Coronary artery (tissue), 2 donors: ENCODE results near the gene SASH1.

ENCODE experiments used
- DNase-seq: peaks from one replicate; pipeline ENCODE4 v3.0.0-alpha.2; 2017; ENCODE audit warnings: low spot score
- H3K27ac ChIP-seq, 2 donors: fragments of 200-600 bp; sonication (generic); one replicate each; pipeline ENCODE4 v1.5.1; 2016 to 2019
- H3K4me3 ChIP-seq: fragments of 200-600 bp; sonication (generic); 2 replicates; pipeline ENCODE4 v1.5.1; 2016; ENCODE audit warnings: mild to moderate bottlenecking, moderate library complexity
- TF ChIP-seq, protein P1 (sequence below): fragments of 200-600 bp; sonication (generic); IDR thresholded peaks from one replicate; pipeline ENCODE4 v1.5.1; 2019; ENCODE audit warnings: antibody characterized with exemption

The SASH1 gene

DNA sequence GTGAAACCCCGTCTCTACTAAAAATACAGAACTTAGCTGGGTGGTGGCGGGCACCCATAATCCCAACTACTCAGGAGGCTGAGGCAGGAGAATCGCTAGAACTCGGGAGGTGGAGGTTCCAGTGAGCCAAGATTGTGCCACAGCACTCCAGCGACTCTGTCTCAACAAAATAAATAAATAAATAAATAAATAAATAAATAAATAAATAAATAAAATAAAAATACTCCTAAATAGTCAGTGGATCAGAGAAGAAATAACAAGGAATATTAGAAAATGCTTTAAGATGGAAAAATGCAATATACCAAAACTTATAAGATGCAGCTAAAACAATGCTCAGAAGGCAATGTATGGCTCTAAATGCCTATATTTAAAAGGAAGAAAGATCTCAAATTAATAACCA, 39.0 kb upstream of the SASH1 start:
- TF ChIP-seq, protein P1, sequence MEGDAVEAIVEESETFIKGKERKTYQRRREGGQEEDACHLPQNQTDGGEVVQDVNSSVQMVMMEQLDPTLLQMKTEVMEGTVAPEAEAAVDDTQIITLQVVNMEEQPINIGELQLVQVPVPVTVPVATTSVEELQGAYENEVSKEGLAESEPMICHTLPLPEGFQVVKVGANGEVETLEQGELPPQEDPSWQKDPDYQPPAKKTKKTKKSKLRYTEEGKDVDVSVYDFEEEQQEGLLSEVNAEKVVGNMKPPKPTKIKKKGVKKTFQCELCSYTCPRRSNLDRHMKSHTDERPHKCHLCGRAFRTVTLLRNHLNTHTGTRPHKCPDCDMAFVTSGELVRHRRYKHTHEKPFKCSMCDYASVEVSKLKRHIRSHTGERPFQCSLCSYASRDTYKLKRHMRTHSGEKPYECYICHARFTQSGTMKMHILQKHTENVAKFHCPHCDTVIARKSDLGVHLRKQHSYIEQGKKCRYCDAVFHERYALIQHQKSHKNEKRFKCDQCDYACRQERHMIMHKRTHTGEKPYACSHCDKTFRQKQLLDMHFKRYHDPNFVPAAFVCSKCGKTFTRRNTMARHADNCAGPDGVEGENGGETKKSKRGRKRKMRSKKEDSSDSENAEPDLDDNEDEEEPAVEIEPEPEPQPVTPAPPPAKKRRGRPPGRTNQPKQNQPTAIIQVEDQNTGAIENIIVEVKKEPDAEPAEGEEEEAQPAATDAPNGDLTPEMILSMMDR, result no peak
- DNase-seq, result no peak
- Histone ChIP-seq H3K27ac (no peak overlapping the region), H3K4me3 (no peak overlapping the region)

DNA sequence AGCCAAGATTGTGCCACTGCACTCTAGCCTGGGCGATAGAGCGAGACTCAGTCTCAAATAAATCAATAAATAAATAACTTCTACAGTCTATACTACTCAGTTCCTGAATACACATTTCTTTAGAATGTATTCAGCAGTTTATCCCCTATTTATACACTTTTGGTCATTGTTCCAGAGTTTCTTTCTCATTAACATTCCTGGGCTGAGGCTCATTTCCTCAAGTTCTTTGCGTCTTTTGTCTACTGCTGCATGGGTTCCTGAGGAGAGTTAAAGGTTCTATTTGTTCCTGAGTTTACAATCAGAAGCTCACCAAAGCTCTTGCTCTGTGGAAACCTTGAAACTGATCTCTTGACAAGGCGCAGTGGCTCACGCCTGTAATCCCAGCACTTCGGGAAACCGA, 37.7 kb upstream of the SASH1 start:
- DNase-seq, result no peak
- no peak overlapping the region for H3K4me3 ChIP-seq
- TF ChIP-seq, protein P1, result no peak
- H3K27ac ChIP-seq, result no peak overlapping the region

DNA sequence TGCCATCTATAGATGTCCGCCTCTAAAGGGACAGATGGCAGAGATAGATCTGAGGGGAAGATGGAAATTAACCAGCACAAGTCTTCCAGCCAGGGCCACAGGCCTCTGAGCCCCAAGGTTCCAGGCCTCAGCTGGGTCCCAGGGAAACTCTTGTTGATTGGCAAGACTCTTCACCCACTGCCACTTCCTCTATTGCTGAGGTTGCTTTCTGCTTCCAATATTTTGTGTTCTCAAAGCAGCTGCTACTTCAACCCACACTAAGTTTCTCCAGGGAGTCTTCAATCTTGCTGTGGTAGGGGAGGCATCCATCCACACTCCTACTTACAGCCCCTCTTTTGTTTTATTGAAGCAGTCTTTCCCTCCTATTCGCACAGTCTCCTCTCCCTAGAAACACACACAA, 36.4 kb upstream of the SASH1 start:
- TF ChIP-seq, protein P1, result no peak
- Histone ChIP-seq H3K4me3 (no peak overlapping the region), H3K27ac (no peak overlapping the region)
- no peak for DNase-seq

DNA sequence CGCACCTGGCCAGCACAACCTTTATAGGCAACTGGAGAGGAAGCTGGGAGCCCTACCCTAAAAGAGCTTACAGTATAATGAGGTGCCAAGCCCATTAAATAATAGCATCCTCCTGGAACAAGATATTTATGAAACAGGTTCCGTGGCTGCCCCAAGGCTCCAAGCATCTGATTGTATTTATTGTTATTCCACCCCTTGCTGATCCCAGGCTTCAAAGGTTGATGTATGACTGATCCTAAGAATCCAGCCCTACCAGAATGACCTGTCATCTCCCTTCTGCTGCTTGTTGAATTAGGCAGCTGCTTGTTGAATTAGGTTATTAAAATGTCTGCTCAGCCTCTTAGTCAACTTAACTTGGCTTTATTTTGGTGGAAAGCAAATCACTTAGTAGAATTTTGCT, 35.2 kb upstream of the SASH1 start:
- Histone ChIP-seq H3K4me3 (no peak overlapping the region), H3K27ac (no peak overlapping the region)
- TF ChIP-seq, protein P1, result no peak
- DNase-seq, result no peak

DNA sequence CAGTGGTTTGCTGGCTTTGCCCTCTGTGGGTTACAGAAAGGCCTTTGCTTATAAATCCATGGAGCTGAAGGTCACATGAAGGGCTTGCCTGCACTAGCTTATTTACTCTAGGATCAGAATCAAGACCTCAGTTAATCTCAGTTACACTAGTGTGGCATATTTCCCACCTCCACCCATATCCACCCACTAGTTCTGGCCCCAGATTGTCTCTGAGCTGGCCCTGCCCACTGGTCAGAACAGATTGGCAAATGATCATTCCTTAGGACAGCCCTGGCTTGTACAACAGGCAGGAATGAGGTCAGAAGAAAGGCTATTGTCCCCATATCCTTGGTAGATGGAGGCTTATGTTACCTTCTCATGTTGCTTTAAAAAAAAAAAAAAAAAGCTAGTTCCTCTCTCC, 33.3 kb upstream of the SASH1 start:
- no peak for DNase-seq
- TF ChIP-seq, protein P1, result no peak
- no peak overlapping the region for H3K4me3 ChIP-seq
- no peak overlapping the region for H3K27ac ChIP-seq

DNA sequence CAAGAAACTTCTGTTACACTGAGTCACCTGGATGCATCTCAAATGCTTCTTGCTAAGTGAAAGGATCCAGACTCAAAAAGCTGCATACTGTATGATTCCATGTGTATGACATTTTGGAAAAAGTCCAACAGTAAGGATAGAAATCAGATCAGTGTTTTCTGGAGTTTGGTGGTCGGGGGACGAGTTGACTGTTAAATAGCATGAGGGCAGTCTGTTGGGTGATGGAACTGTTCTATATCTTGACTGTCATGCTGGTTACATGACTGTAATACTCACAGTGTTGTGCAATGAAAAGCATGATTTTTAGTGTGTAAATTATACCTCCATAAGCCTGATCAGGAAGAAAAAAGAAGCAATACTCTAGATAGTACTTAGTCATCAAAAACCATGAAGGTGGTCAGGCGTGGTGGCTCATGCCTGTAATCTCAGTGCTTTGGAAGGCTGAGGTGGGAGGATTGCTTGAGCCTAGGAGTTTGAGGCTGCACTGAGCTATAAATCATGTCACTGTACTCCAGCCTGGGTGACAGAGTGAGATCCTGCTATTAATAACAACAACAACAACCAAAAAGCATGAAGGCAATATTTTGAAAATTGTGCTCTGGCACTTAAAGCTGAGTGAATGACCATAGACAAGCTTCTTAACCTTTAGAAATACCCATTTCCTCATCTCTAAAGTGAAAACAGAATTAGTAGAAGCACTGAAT, 30.5 kb upstream of the SASH1 start:
- H3K4me3 ChIP-seq, result no peak overlapping the region
- TF ChIP-seq, protein P1, result no peak
- no peak for DNase-seq
- no peak overlapping the region for H3K27ac ChIP-seq

DNA sequence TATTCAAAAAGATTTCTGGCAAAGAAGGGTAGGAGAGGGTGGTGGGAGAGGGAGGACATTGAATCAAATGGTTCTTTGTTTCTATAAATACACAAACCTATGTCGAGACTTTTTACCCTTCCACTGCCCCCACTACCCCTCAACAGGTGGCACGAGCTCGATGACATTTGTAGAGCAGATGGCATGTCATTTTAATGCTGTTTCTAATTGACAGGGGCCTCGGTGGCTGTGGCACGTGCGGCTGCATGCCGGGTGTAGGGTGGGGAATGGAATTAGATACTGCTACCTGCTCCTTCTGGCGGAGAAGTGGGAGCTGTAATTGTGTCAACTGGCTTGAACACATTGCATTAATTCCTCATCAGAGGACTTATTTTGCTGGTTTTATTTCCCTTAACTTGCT, 29.1 kb upstream of the SASH1 start:
- H3K4me3 ChIP-seq, result no peak overlapping the region
- DNase-seq, result no peak
- TF ChIP-seq, protein P1, result no peak
- no peak overlapping the region for H3K27ac ChIP-seq
